Activated T-helper 2 cell treated with anti-CD3 and anti-CD28 coated beads, Interferon-gamma antibody, Interleukin-2, Interleukin-4, amounts not matched to agents 10 μg/mL and 5 μg/mL and 100 μg/mL, durations not matched to agents 14 hours and 24 hours and 36 hours (primary cell): ENCODE data around the gene TMEM207. TPM values are rescaled to one million over a fixed set of nuclear protein-coding genes. Genes with fewer than 3 reads are reported as not detected.

Experiments used
- DNase-seq: peaks from one replicate; pipeline ENCODE4 v3.0.0; 2021; ENCODE audit warnings: low spot score
- H3K27ac Mint-ChIP-seq: one replicate; pipeline ENCODE4 v1.8.0; 2021; ENCODE audit warnings: mixed read lengths
- H3K27me3 Mint-ChIP-seq: one replicate; pipeline ENCODE4 v1.8.0; 2021; ENCODE audit warnings: low read depth, mixed read lengths
- H3K36me3 Mint-ChIP-seq: one replicate; pipeline ENCODE4 v1.8.0; 2021; ENCODE audit warnings: low read depth, mixed read lengths
- H3K4me1 Mint-ChIP-seq: one replicate; pipeline ENCODE4 v1.8.0; 2021; ENCODE audit warnings: low read depth, mixed read lengths
- H3K4me3 Mint-ChIP-seq: one replicate; pipeline ENCODE4 v1.8.0; 2021; ENCODE audit warnings: low read depth, mild to moderate bottlenecking, moderate library complexity, mixed read lengths
- H3K9me3 Mint-ChIP-seq: one replicate; pipeline ENCODE4 v1.8.0; 2021; ENCODE audit warnings: mixed read lengths
- intact Hi-C: fragments of 100-400 bp; cut with micrococcal nuclease; formaldehyde crosslinking; loops from one replicate; pipeline ENCODE4 v1.15.1; 2023
- total RNA-seq: library from RNA; stranded (reverse); gene quantifications from 2 replicates; pipeline ENCODE4 v1.2.3, GENCODE V29; 2022

Gene TMEM207
- not detected in 2 replicates for total RNA-seq

- intact Hi-C loops = loop anchor here (5.0 kb wide), 1 partner anchor 42 kb away; no protein-coding TSS in a partner anchor
Measured at GRCh38 chr3:190449801-190450200, at the start of gene TMEM207. TMEM207 (minus strand) TSS chr3:190449901; CDS start chr3:190449809, 92 bp downstream.

GRCh38 chr3:190499122-190499521 is 49.4 kb upstream of the TMEM207 start:
- peaks cover 15% of the 10 kb centered on the region for H3K4me1 Mint-ChIP-seq
- no peak for DNase-seq
- H3K27me3 Mint-ChIP-seq = peaks cover 50% of the 10 kb centered on the region

More at GRCh38 chr3:190449801-190450200, at the start of gene TMEM207:
- peaks cover 10% of the 10 kb centered on the region for H3K4me1 Mint-ChIP-seq
- H3K27me3 Mint-ChIP-seq = peaks cover 38% of the 10 kb centered on the region
- no peaks in the 10 kb centered on the region for H3K36me3 Mint-ChIP-seq
- H3K4me3 Mint-ChIP-seq = no peak within 1 kb of the TSS
- no peak for DNase-seq
- no peaks in the 10 kb centered on the region for H3K9me3 Mint-ChIP-seq
- H3K27ac Mint-ChIP-seq = no peak within 1 kb of the TSS

GRCh38 chr3:190498293-190498692 is 48.6 kb upstream of the TMEM207 start:
- Mint-ChIP-seq H3K27me3 (peaks cover 52% of the 10 kb centered on the region), H3K4me3 (no peak overlapping the region), H3K36me3 (no peaks in the 10 kb centered on the region), H3K27ac (no peak overlapping the region), H3K4me1 (peaks cover 13% of the 10 kb centered on the region), H3K9me3 (no peaks in the 10 kb centered on the region)
- intact Hi-C loops = no loop called here
- no peak for DNase-seq

More at GRCh38 chr3:190499122-190499521, 49.4 kb upstream of the TMEM207 start:
- Mint-ChIP-seq H3K27ac (no peak overlapping the region), H3K9me3 (no peaks in the 10 kb centered on the region), H3K36me3 (no peaks in the 10 kb centered on the region), H3K4me3 (no peak overlapping the region)
- intact Hi-C loops = no loop called here

GRCh38 chr3:190497811-190498210 is 48.1 kb upstream of the TMEM207 start:
- intact Hi-C loops = no loop called here
- no peak overlapping the region for H3K27ac Mint-ChIP-seq
- DNase-seq = no peak
- H3K9me3 Mint-ChIP-seq = no peaks in the 10 kb centered on the region
- no peak overlapping the region for H3K4me3 Mint-ChIP-seq
- H3K27me3 Mint-ChIP-seq = peaks cover 57% of the 10 kb centered on the region
- peaks cover 15% of the 10 kb centered on the region for H3K4me1 Mint-ChIP-seq
- H3K36me3 Mint-ChIP-seq = no peaks in the 10 kb centered on the region

- no peak for DNase-seq
- H3K4me3 Mint-ChIP-seq = no peak overlapping the region
- H3K27me3 Mint-ChIP-seq = peaks cover 62% of the 10 kb centered on the region
- intact Hi-C loops = no loop called here
- H3K27ac Mint-ChIP-seq = no peak overlapping the region
- H3K9me3 Mint-ChIP-seq = no peaks in the 10 kb centered on the region
- peaks cover 23% of the 10 kb centered on the region for H3K4me1 Mint-ChIP-seq
- no peaks in the 10 kb centered on the region for H3K36me3 Mint-ChIP-seq
Measured at GRCh38 chr3:190496859-190497258, 47.2 kb upstream of the TMEM207 start.

GRCh38 chr3:190495796-190496195 is 46.1 kb upstream of the TMEM207 start:
- Mint-ChIP-seq H3K27ac (no peak overlapping the region), H3K27me3 (peaks cover 65% of the 10 kb centered on the region), H3K9me3 (no peaks in the 10 kb centered on the region), H3K36me3 (no peaks in the 10 kb centered on the region), H3K4me3 (no peak overlapping the region), H3K4me1 (peaks cover 32% of the 10 kb centered on the region)
- no peak for DNase-seq
- intact Hi-C loops = no loop called here

GRCh38 chr3:190495354-190495753 is 45.7 kb upstream of the TMEM207 start:
- Mint-ChIP-seq H3K9me3 (no peaks in the 10 kb centered on the region), H3K4me3 (no peak overlapping the region), H3K27me3 (peaks cover 66% of the 10 kb centered on the region), H3K27ac (no peak overlapping the region), H3K4me1 (peaks cover 34% of the 10 kb centered on the region), H3K36me3 (no peaks in the 10 kb centered on the region)
- DNase-seq = no peak
- intact Hi-C loops = no loop called here

GRCh38 chr3:190494907-190495306 is 45.2 kb upstream of the TMEM207 start:
- Mint-ChIP-seq H3K4me3 (no peak overlapping the region), H3K27me3 (peaks cover 68% of the 10 kb centered on the region), H3K27ac (no peak overlapping the region), H3K4me1 (peaks cover 34% of the 10 kb centered on the region), H3K36me3 (no peaks in the 10 kb centered on the region), H3K9me3 (no peaks in the 10 kb centered on the region)
- intact Hi-C loops = loop anchor here (5.0 kb wide), 2 partner anchors 48 to 202 kb away; partner anchors contain the start of gene TMEM207
- no peak for DNase-seq

- DNase-seq = no peak
- no peaks in the 10 kb centered on the region for H3K36me3 Mint-ChIP-seq
- no peak overlapping the region for H3K27ac Mint-ChIP-seq
- H3K4me1 Mint-ChIP-seq = peaks cover 37% of the 10 kb centered on the region
- peaks cover 71% of the 10 kb centered on the region for H3K27me3 Mint-ChIP-seq
- intact Hi-C loops = loop anchor here (5.0 kb wide), 2 partner anchors 46 to 204 kb away; partner anchors contain the start of gene TMEM207
- H3K4me3 Mint-ChIP-seq = no peak overlapping the region
- H3K9me3 Mint-ChIP-seq = no peaks in the 10 kb centered on the region
Measured at GRCh38 chr3:190492966-190493365, 43.3 kb upstream of the TMEM207 start.

- intact Hi-C loops = loop anchor here (5.0 kb wide), 2 partner anchors 45 to 205 kb away; partner anchors contain the start of gene TMEM207
- Mint-ChIP-seq H3K9me3 (no peaks in the 10 kb centered on the region), H3K4me3 (no peak overlapping the region), H3K27me3 (peaks cover 73% of the 10 kb centered on the region), H3K36me3 (no peaks in the 10 kb centered on the region), H3K4me1 (peaks cover 37% of the 10 kb centered on the region), H3K27ac (no peak overlapping the region)
- no peak for DNase-seq
Measured at GRCh38 chr3:190492129-190492528, 42.4 kb upstream of the TMEM207 start.

GRCh38 chr3:190491533-190492054 is 41.9 kb upstream of the TMEM207 start:
- Mint-ChIP-seq H3K9me3 (no peaks in the 10 kb centered on the region), H3K27ac (no peak overlapping the region), H3K36me3 (no peaks in the 10 kb centered on the region), H3K27me3 (peaks cover 73% of the 10 kb centered on the region), H3K4me3 (no peak overlapping the region), H3K4me1 (peaks cover 35% of the 10 kb centered on the region)
- intact Hi-C loops = loop anchor here (1.0 to 5.0 kb wide), 6 partner anchors 22 to 206 kb away; partner anchors contain the start of gene TMEM207
- no peak for DNase-seq

GRCh38 chr3:190486908-190487607 is 37.4 kb upstream of the TMEM207 start:
- Mint-ChIP-seq H3K4me1 (peaks cover 16% of the 10 kb centered on the region), H3K4me3 (no peak overlapping the region), H3K27ac (no peak overlapping the region), H3K27me3 (peaks cover 62% of the 10 kb centered on the region), H3K36me3 (no peaks in the 10 kb centered on the region), H3K9me3 (peaks cover 8% of the 10 kb centered on the region)
- no peak for DNase-seq
- intact Hi-C loops = no loop called here

- no peak for DNase-seq
- H3K4me3 Mint-ChIP-seq = no peak overlapping the region
- no peak overlapping the region for H3K27ac Mint-ChIP-seq
- H3K4me1 Mint-ChIP-seq = peaks cover 10% of the 10 kb centered on the region
- intact Hi-C loops = no loop called here
- peaks cover 12% of the 10 kb centered on the region for H3K9me3 Mint-ChIP-seq
- H3K27me3 Mint-ChIP-seq = peaks cover 66% of the 10 kb centered on the region
- H3K36me3 Mint-ChIP-seq = no peaks in the 10 kb centered on the region
Measured at GRCh38 chr3:190486533-190486864, 36.8 kb upstream of the TMEM207 start.
